HG02623 (cell line): ENCODE data around the gene CD58.
"Not testable (repeated sequence)": the region's sequence is repeated elsewhere in the genome, so short reads cannot be mapped to it uniquely, and the experiment has no call there.

Experiments
- ATAC-seq: cut with Tn5 transposase; IDR thresholded peaks from one replicate; pipeline ENCODE4 v1.9.1; 2021; ENCODE audit warnings: moderate library complexity; ENCODE audit not compliant: unreplicated experiment

CD58 gene

GRCh38 chr1:116571215-116571919, 541 bp upstream of the CD58 start:
- no peak for ATAC-seq

GRCh38 chr1:116569776-116570357, 959 bp downstream of the CD58 start:
- no peak for ATAC-seq

- no peak for ATAC-seq
Measured at GRCh38 chr1:116569381-116569670, 1.5 kb downstream of the CD58 start.

- no peak for ATAC-seq
Measured at GRCh38 chr1:116568662-116569380, 2.0 kb downstream of the CD58 start.

GRCh38 chr1:116567790-116568661, 2.8 kb downstream of the CD58 start:
- no peak for ATAC-seq

GRCh38 chr1:116565222-116565621, 5.6 kb downstream of the CD58 start:
- ATAC-seq, result no peak

GRCh38 chr1:116564426-116564825, 6.4 kb downstream of the CD58 start:
- ATAC-seq, result no peak

GRCh38 chr1:116562465-116562864, 8.4 kb downstream of the CD58 start:
- ATAC-seq, result not testable (repeated sequence)

GRCh38 chr1:116561563-116561962, 9.3 kb downstream of the CD58 start:
- no peak for ATAC-seq

GRCh38 chr1:116560704-116561490, 9.9 kb downstream of the CD58 start:
- no peak for ATAC-seq

GRCh38 chr1:116559304-116559761, 11.5 kb downstream of the CD58 start:
- peak; percentile 41 for ATAC-seq

- no peak for ATAC-seq
Measured at GRCh38 chr1:116558571-116558970, 12.3 kb downstream of the CD58 start.

GRCh38 chr1:116558140-116558549, 12.7 kb downstream of the CD58 start:
- no peak for ATAC-seq

- ATAC-seq, result no peak
Measured at GRCh38 chr1:116557323-116557878, 13.4 kb downstream of the CD58 start.

GRCh38 chr1:116556289-116557006, 14.4 kb downstream of the CD58 start:
- peak; percentile 48 for ATAC-seq

- ATAC-seq, result no peak
Measured at GRCh38 chr1:116554924-116555323, 15.9 kb downstream of the CD58 start.

- no peak for ATAC-seq
Measured at GRCh38 chr1:116553386-116554115, 17.3 kb downstream of the CD58 start.

GRCh38 chr1:116546354-116546977, 24.4 kb downstream of the CD58 start:
- no peak for ATAC-seq
